SK-N-SH (cell line): Measurements from ENCODE around the gene TMSB4Y.

Experiments used
- CTCF ChIP-seq: fragments of 200-600 bp; sonication (generic); IDR thresholded peaks from 2 replicates; pipeline ENCODE4 v1.6.1; 2017; ENCODE audit warnings: antibody characterized with exemption, mild to moderate bottlenecking, moderate library complexity
- USF2 ChIP-seq: fragments of 150-350 bp; IDR thresholded peaks from 2 replicates; pipeline ENCODE4 v1.6.1; 2017; ENCODE audit warnings: antibody characterized with exemption, low read length, low read depth, borderline replicate concordance

- TF ChIP-seq CTCF = no peak
- TF ChIP-seq USF2 = no peak
Measured at GRCh38 chrY:13729517-13729916, 25.8 kb downstream of the TMSB4Y start.
